ENCODE results near the gene PRF1.
A peak's percentile ranks its signal among the peaks of the same experiment; 100 is the strongest.

Gene PRF1

DNA sequence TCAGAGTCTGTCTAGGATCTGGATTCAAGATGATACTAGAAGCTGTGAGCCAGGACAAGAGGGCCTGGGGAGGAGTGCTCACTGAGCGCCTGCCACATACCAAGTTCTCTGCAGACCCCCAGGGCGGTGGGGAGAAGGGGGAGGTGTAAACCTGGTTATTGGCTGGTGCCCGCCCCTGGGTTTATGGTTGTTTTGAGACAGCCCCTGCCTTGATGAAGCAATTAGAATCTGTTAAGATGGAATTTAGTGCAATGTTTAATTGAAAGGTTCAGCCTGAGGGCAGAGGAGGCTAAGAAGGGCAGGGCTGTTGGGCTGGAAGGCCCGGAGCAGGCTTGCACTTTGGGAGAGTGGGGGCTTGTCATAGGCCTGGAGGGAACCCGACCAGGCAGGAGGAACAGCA is 42.7 kb downstream of the PRF1 start:
- DNase-seq (ENCODE audit: low spot score): no peak

DNA sequence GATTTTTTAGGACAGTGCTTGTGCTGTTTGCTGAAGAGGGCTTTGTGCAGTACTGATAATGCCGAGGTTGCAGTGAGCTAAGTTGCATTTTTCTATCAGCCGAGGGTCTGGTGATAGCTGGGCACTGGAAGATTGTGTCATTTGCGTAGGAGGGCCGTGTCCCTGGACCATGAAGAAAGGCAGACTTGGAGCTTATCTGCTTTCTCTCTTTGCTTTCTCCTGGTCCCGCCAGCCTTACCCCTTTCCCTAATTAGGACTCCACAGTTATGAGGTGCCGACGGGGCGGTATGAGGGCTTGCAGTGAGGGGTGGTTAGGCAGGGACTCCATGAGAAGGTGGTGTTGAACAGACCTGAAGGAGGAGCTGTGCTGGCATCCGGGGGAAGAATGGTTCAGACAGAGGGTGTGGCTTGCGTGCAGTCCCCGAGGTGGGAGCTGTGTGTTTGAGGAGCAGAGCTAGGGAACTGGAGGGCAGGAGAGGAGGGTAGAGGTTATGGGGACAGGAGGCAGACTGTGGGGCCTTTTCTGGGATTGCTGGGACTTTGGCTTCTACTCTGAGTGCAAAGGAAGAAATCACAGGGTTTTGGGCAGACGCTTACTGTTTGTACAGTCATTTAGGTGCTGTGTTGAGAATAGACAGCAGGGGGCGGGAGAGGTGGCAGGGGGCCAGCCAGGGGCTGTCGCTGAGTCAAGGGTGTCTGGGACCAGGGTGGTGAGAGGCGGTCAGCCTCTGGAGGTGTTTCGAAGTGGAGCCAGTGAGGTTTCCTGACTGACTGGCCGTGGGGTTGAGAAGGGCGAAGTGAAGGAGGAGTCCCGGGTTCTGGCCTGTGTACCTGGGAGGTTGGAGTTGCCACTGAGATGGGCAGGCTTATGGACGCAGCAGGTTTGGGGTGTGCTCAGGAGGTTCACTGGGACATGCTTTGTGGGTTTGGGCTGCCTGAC is 43.4 kb downstream of the PRF1 start:
- peak; percentile 81 for DNase-seq (ENCODE audit: low spot score)

DNA sequence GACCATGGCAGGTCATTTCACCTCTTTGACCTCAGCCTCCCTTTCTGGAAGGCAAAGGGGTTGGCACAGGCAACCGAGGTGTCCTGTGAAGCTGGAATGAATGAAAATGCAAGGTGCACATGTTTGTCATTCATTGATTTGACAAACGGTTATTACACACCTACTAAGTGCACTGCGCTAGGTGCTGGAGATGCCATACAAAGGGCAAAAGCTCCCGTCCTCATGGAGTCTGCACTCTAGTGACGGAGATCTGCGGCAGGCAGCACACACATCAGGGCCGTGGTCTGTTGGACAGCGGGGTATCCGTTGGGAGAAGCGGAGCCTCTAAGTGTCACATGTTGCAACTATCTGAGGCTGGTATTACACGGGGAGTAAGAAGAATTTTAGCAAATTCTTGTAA is 44.2 kb downstream of the PRF1 start:
- no peak for DNase-seq (ENCODE audit: low spot score)

DNA sequence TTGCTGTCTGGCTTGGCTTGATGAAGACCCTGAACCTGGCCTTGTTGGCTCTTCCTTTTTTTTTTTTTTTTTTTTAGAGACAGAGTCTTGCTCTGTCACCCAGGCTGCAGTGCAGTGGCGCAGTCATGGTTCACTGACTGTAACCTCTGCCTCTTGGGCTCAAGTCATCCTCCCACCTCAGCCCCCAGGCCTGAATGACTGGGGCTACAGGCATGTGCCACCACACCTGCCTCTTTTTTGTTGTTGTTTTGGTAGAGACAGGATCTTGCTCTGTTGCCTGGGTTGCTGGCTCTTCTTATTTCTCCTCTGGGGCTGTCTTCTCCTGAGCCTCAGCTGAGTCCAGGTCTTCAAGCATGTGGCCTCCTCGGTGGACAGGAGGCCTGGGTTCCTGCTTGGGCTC is 44.7 kb downstream of the PRF1 start:
- DNase-seq (ENCODE audit: low spot score): no peak

DNA sequence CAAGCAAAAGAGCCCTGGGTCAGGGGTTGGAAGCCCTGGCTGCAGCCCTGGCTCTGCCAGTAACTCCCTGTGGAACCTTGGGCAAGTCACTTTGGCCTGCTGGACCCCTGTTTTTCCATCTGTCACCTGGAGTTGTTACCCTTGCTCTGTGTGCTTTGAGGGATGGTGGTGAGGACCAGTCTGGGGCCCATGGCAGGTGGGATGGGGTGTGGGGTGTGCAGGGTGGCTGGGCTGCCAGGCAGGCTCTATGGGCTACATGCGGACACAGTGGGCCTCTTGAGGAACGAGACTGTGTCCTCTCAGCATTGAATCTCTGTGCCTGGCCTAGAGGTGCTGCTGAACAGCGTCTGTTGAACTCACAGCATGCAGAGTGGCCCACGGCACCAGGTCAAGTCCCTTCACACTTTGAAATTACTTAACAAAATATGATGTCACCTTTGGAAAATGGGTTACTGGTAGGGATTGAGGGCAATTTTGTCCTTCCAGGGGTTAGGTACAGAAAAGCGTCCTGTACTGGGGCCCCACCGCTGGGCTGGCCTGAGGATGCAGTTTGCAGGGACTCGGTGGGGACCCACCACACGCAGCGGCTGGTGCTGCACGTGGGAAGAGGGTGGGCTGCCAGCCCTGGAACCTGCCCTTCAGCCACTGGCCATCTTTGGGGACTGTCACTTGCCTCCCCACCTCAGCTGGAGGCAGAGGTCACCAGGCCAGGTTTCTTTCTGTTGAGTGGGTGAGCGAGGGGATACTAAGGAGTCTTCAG is 45.3 kb downstream of the PRF1 start:
- no peak for DNase-seq (ENCODE audit: low spot score)

DNA sequence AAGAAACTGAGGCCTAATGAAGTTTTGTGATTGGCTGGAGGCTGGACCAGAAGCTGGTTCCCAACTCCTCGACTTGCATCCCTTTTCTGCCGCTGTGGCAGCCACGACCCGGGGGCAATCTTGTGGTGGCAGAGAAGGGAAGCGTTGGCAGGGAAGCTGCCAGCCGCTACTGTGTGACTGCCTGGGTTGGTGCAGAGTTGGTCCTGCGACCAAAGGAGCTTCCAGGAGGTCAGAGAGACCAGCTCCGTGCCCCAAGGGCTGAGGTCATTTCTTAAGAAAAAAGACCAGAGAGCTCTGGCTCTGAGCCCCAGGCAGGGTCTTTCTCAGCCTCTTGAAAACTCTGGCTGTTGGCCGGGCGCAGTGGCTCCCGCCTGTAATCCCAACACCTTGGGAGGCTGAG is 47.2 kb downstream of the PRF1 start:
- no peak for DNase-seq (ENCODE audit: low spot score)

DNA sequence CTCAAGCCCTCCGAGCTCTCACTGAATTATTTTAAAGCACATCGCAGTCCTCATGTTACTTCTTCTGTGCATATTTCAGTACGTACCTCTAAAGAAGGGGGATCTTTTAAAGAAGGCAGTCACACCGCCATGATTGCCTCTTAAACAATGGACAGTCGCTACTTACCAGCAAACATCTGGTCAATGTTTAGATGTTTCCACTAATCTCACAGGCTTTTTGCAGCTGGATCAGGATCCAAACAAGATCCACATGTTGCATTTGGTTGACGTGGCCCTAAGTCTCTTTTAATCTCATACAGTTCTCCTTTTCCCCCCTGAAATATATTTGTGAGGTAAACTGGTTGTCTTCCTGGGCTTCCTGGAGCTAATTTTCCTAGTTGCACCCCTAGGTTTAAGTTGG is 50.0 kb downstream of the PRF1 start:
- DNase-seq (ENCODE audit: low spot score): no peak

DNA sequence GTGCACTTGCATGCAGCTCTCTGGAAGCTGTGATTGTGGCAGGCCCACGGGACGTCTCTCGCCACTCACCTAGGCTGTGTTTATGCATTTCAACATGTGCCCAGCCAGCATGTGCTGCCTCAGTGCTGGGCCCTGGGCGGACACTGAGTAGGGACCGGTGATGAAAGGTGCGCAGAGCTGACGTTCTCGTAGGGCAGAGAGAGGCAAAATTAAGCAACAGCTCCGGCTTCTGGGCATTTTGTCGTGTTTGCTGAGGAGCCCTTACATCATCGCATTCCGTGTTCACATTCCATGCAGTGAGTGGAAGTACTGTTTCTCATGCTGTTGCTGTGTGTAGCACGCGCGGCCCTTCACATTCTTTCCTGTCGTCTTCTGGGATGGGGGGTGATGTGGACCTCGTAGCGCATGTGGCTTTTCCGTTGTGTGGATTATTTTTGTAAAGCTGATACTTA is 50.5 kb downstream of the PRF1 start:
- no peak for DNase-seq (ENCODE audit: low spot score)

DNA sequence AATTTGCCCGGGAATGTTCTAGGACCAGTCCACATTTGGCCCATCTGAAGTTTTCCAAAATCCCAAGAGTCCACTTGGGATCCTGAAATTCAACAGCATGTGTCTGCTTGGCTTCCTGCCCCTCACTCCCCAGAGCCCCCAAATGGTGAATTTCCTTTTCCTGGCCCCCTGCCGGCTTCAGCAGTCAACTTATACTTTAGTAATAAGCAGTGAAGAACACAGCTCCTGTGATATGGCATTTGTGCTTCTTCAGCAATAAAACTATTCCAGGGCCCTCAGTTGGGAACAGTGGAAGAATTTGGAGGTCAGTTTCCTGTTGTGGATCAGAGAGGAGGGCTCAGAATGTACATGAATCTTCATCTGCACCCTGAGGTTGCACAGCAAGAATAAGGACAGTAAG is 51.1 kb downstream of the PRF1 start:
- no peak for DNase-seq (ENCODE audit: low spot score)

DNA sequence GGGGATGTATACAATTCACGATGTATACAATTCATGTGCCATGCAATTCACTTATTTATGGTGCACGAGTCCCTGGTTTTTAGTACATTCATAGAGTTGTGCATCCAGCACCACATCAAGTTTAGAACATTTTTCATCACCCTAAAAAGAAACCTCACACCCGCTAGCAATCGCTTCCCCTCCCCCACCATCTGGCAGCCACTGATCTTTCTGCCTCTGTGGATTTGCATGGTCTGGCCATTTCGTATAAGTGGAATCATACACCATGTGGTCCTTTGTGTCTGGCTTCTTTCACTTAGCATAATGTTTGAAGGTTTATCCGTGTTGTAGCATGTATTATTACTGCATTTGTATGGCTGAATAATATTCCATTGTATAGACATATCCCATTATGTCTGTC is 52.1 kb downstream of the PRF1 start:
- no peak for DNase-seq (ENCODE audit: low spot score)

DNA sequence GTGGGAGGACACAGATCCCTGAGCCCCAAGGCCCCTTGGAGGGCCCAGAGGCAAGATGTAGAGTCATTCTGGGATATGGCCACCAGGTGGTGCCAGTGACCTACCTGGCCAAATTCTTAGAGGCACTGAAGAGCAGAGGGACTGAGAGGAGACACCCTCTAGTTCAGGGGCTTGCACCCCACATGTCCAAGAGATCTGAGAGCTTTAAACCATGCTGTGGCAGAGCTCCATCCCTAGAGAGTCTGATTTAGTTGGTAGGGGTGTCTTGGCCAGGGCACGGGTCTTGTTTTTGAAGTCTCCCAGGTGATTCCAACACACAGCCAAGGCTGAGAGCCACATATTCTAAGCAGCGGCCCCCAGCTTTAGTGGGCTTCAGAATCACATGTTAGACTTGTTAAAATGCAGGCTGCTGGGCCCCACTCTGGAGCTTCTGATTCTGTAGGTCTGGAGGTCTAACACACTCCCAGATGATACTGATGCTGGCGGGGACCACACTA is 52.5 kb downstream of the PRF1 start:
- DNase-seq (ENCODE audit: low spot score): peak; percentile 40

DNA sequence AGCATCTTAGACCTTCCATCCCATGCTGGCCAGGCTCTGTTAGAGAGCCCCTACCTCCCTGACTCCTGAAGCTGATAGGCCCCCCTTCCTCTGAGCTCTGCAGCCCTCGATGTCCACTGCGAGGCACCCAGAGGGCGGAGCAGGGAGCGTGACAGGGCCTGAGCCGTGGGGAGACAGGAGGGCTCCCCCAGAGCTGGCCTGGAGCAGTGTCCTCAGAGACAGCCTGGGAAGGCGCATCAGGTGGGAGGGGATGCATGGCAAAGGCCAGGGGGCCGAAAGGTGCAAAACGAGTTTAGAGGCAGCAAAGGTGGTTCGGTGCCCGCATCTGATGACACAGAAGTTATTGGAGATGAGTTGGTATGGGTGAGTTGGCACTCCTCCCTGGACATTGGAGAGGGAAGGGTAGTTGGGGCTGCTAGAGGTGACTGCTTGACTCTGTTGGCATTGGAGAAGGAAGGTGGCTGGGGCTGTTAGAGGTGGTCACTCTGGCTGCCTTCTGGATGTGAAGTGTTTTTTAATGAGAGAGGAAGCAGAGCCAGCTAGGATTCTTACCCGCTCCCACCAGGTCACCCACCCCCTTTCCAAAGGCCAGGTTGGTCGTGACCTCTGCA is 53.1 kb downstream of the PRF1 start:
- no peak for DNase-seq (ENCODE audit: low spot score)
